ENCODE data around the gene CAMK4.

The CAMK4 gene

GRCh38 chr5:111241696-111242095 is 17.5 kb downstream of the CAMK4 start:
- Histone ChIP-seq H3K4me3 (ENCODE audit: low read length) (no peak overlapping the region), H3K27ac (ENCODE audit: low read depth, low read length) (no peak overlapping the region), H3K36me3 (ENCODE audit: control insufficient read depth, low read length) (no peaks in the 10 kb centered on the region), H3F3A (ENCODE audit: control insufficient read depth, insufficient read depth) (no peaks in the 10 kb centered on the region), H4K20me1 (ENCODE audit: control insufficient read depth, insufficient read depth, low read depth, low read length) (no peaks in the 10 kb centered on the region), H3K27me3 (ENCODE audit: control insufficient read depth, low read length) (no peaks in the 10 kb centered on the region), H3K79me2 (ENCODE audit: control insufficient read depth, low read length) (peaks cover 2% of the 10 kb centered on the region; the same call in 1 of the 2 replicates), H3K4me1 (ENCODE audit: control insufficient read depth, low read length) (peaks cover 7% of the 10 kb centered on the region; the same call in 1 of the 2 replicates), H3K9me2 (replicated peaks; ENCODE audit: control insufficient read depth, low read length) (no peaks in the 10 kb centered on the region), H3K4me2 (ENCODE audit: low read length) (no peak overlapping the region), H3K9me3 (ENCODE audit: control insufficient read depth, insufficient read depth, low read length) (no peaks in the 10 kb centered on the region)
- TF ChIP-seq, protein P1, sequence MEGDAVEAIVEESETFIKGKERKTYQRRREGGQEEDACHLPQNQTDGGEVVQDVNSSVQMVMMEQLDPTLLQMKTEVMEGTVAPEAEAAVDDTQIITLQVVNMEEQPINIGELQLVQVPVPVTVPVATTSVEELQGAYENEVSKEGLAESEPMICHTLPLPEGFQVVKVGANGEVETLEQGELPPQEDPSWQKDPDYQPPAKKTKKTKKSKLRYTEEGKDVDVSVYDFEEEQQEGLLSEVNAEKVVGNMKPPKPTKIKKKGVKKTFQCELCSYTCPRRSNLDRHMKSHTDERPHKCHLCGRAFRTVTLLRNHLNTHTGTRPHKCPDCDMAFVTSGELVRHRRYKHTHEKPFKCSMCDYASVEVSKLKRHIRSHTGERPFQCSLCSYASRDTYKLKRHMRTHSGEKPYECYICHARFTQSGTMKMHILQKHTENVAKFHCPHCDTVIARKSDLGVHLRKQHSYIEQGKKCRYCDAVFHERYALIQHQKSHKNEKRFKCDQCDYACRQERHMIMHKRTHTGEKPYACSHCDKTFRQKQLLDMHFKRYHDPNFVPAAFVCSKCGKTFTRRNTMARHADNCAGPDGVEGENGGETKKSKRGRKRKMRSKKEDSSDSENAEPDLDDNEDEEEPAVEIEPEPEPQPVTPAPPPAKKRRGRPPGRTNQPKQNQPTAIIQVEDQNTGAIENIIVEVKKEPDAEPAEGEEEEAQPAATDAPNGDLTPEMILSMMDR (IDR thresholded peaks at IDR 0.05; ENCODE audit: low read depth, low read length, poor library complexity, severe bottlenecking) = no peak
- no peak for TF ChIP-seq EZH2phosphoT487 (IDR thresholded peaks at IDR 0.05; ENCODE audit: borderline replicate concordance, low read length)

- H3K9me2 ChIP-seq (replicated peaks; ENCODE audit: control insufficient read depth, low read length) = no peaks in the 10 kb centered on the region
- TF ChIP-seq EZH2phosphoT487 (IDR thresholded peaks at IDR 0.05; ENCODE audit: borderline replicate concordance, low read length) = no peak
- TF ChIP-seq, protein P1 (IDR thresholded peaks at IDR 0.05; ENCODE audit: low read depth, low read length, poor library complexity, severe bottlenecking) = no peak
- no peak overlapping the region for H3K4me3 ChIP-seq (ENCODE audit: low read length)
- no peak overlapping the region for H3K4me2 ChIP-seq (ENCODE audit: low read length)
- no peaks in the 10 kb centered on the region for H3K27me3 ChIP-seq (ENCODE audit: control insufficient read depth, low read length)
- H3F3A ChIP-seq (ENCODE audit: control insufficient read depth, insufficient read depth) = no peaks in the 10 kb centered on the region
- no peaks in the 10 kb centered on the region for H3K36me3 ChIP-seq (ENCODE audit: control insufficient read depth, low read length)
- 0 out of 2 replicates have a peak, but pooled peaks cover 1% of the 10 kb centered on the region for H3K79me2 ChIP-seq (ENCODE audit: control insufficient read depth, low read length)
- no peaks in the 10 kb centered on the region for H3K9me3 ChIP-seq (ENCODE audit: control insufficient read depth, insufficient read depth, low read length)
- no peaks in the 10 kb centered on the region for H3K4me1 ChIP-seq (ENCODE audit: control insufficient read depth, low read length)
- H3K27ac ChIP-seq (ENCODE audit: low read depth, low read length) = no peak overlapping the region
- H4K20me1 ChIP-seq (ENCODE audit: control insufficient read depth, insufficient read depth, low read depth, low read length) = no peaks in the 10 kb centered on the region
These were observed 18.4 kb downstream of the CAMK4 start for GRCh38 chr5:111242606-111243005.

DNA sequence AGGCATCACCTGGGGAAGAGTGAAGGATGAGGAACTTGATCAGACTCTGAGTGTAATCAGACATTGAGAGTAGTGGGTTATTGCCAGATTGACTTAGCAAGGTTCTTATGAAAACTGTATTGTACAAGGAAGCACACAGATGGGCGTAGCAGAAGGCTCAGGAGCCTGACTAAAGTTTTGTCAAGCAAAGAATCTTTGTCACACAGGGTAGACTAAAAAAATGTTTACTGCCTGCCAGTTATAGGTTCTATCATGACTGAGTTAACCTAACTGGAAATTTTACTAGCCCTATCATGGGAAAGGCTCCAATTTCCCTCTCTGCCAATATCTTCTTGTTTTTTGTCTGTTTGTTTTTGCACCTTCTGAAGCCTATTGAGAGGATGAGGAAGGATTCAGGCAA is 19.1 kb downstream of the CAMK4 start:
- Histone ChIP-seq H3K4me3 (ENCODE audit: low read length) (no peak overlapping the region), H3K4me1 (ENCODE audit: control insufficient read depth, low read length) (no peaks in the 10 kb centered on the region), H3K9me3 (ENCODE audit: control insufficient read depth, insufficient read depth, low read length) (no peaks in the 10 kb centered on the region), H3K27me3 (ENCODE audit: control insufficient read depth, low read length) (no peaks in the 10 kb centered on the region), H4K20me1 (ENCODE audit: control insufficient read depth, insufficient read depth, low read depth, low read length) (no peaks in the 10 kb centered on the region), H3K4me2 (ENCODE audit: low read length) (no peak overlapping the region), H3K36me3 (ENCODE audit: control insufficient read depth, low read length) (no peaks in the 10 kb centered on the region), H3K9me2 (replicated peaks; ENCODE audit: control insufficient read depth, low read length) (no peaks in the 10 kb centered on the region), H3K79me2 (ENCODE audit: control insufficient read depth, low read length) (no peaks in the 10 kb centered on the region), H3F3A (ENCODE audit: control insufficient read depth, insufficient read depth) (no peaks in the 10 kb centered on the region), H3K27ac (ENCODE audit: low read depth, low read length) (no peak overlapping the region)
- no peak for TF ChIP-seq EZH2phosphoT487 (IDR thresholded peaks at IDR 0.05; ENCODE audit: borderline replicate concordance, low read length)
- TF ChIP-seq, protein P1 (IDR thresholded peaks at IDR 0.05; ENCODE audit: low read depth, low read length, poor library complexity, severe bottlenecking) = no peak
